Measurements from ENCODE around the gene TP53BP1.

GRCh38 chr15:43531018-43531670 lies 38.2 kb upstream of the TP53BP1 start:
- no peak for TF ChIP-seq ZFP30 (CRISPR knock-in tag; IDR thresholded peaks at IDR 0.05)
- no peak for TF ChIP-seq PPARA (CRISPR knock-in tag; IDR thresholded peaks at IDR 0.05; ENCODE audit: borderline replicate concordance)
